Right ventricle myocardium inferior (tissue), 1 donor: ENCODE results near the gene SENP6. TPM values are rescaled to one million over a fixed set of nuclear protein-coding genes. Genes with fewer than 3 reads are reported as not detected.
"Not testable (repeated sequence)": the region's sequence is repeated elsewhere in the genome, so short reads cannot be mapped to it uniquely, and the experiment has no call there.

Experiments
- ATAC-seq: fragments of 200-7000 bp; cut with Tn5 transposase; one replicate; pipeline ENCODE4 v1.9.1; 2020; ENCODE audit warnings: mild to moderate bottlenecking, moderate library complexity
- DNase-seq: peaks from one replicate; pipeline ENCODE4 v3.0.0; 2021; ENCODE audit errors: missing footprints
- intact Hi-C: fragments of 100-400 bp; cut with DNase I; formaldehyde crosslinking; loops from one replicate; pipeline ENCODE4 v1.11.0; 2022
- total RNA-seq: library from RNA; stranded (reverse); fragmentation: NEBNext Ultra II Directional; extraction: Animal tissue kit (Norgen Biotek cat#: 25700); gene quantifications from one replicate; pipeline ENCODE4 v1.2.1, GENCODE V29; 2021
- donor health status: DM: no; HTN: yes; CAD: no; lungs with severe emphysema.

SENP6 gene
- total RNA-seq, 1 donor from 2014 or later = 53.9 TPM

- intact Hi-C loops = no loop called here
- DNase-seq (no peak), ATAC-seq (no peak)
These were observed 4.0 kb downstream of the SENP6 start for GRCh38 chr6:75605635-75606034.

- intact Hi-C loops = no loop called here
- DNase-seq (no peak), ATAC-seq (no peak)
These were observed 6.6 kb downstream of the SENP6 start for GRCh38 chr6:75608304-75608703.

GRCh38 chr6:75608956-75609533 lies 7.4 kb downstream of the SENP6 start:
- no peak for ATAC-seq
- intact Hi-C loops = no loop called here
- DNase-seq = no peak

GRCh38 chr6:75609639-75610590 lies 8.2 kb downstream of the SENP6 start:
- no peak for ATAC-seq

GRCh38 chr6:75611011-75611701 lies 9.5 kb downstream of the SENP6 start:
- no peak for ATAC-seq
- DNase-seq = no peak
- intact Hi-C loops = no loop called here

More at GRCh38 chr6:75609639-75610590, 8.2 kb downstream of the SENP6 start:
- intact Hi-C loops = no loop called here
- DNase-seq = no peak

- intact Hi-C loops = no loop called here
- DNase-seq (no peak), ATAC-seq (no peak)
These were observed 10.2 kb downstream of the SENP6 start for GRCh38 chr6:75611702-75612375.

- no peak for ATAC-seq
- no peak for DNase-seq
- intact Hi-C loops = no loop called here
These were observed 10.8 kb downstream of the SENP6 start for GRCh38 chr6:75612434-75612833.

GRCh38 chr6:75613056-75613501 lies 11.4 kb downstream of the SENP6 start:
- ATAC-seq = no peak
- intact Hi-C loops = no loop called here
- no peak for DNase-seq

- ATAC-seq (no peak), DNase-seq (no peak)
- intact Hi-C loops = no loop called here
These were observed 16.8 kb downstream of the SENP6 start for GRCh38 chr6:75618437-75618836.

- intact Hi-C loops = no loop called here
- ATAC-seq (peak; percentile 55), DNase-seq (no peak)
These were observed 17.7 kb downstream of the SENP6 start for GRCh38 chr6:75619230-75619899.

GRCh38 chr6:75620381-75621304 lies 19.0 kb downstream of the SENP6 start:
- DNase-seq (no peak), ATAC-seq (peak; percentile 67)
- intact Hi-C loops = no loop called here

GRCh38 chr6:75621846-75622245 lies 20.2 kb downstream of the SENP6 start:
- DNase-seq = no peak
- intact Hi-C loops = no loop called here
- ATAC-seq = no peak

- DNase-seq = no peak
- intact Hi-C loops = no loop called here
- no peak for ATAC-seq
These were observed 21.8 kb downstream of the SENP6 start for GRCh38 chr6:75623491-75623890.

- ATAC-seq = no peak
- intact Hi-C loops = no loop called here
- no peak for DNase-seq
These were observed 22.7 kb downstream of the SENP6 start for GRCh38 chr6:75624335-75624734.

GRCh38 chr6:75624988-75625387 lies 23.3 kb downstream of the SENP6 start:
- DNase-seq = no peak
- intact Hi-C loops = no loop called here
- ATAC-seq = no peak

GRCh38 chr6:75626561-75626960 lies 24.9 kb downstream of the SENP6 start:
- DNase-seq (no peak), ATAC-seq (no peak)
- intact Hi-C loops = no loop called here

- DNase-seq, ATAC-seq, intact Hi-C loops: not testable (repeated sequence)
These were observed 26.0 kb downstream of the SENP6 start for GRCh38 chr6:75627708-75628107.
